GM12878 (cell line): Measurements from ENCODE around the gene ALG12. TPM values are rescaled to one million over a fixed set of nuclear protein-coding genes. Genes with fewer than 3 reads are reported as not detected.

Source experiments
- ATF3 ChIP-seq: IDR thresholded peaks from 2 replicates; pipeline ENCODE4 v1.6.1; 2011; ENCODE audit warnings: low read depth, mild to moderate bottlenecking, low read length, moderate library complexity, borderline replicate concordance; ENCODE audit errors: extremely low read depth
- BCL11A ChIP-seq: IDR thresholded peaks from 2 replicates; pipeline ENCODE4 v1.6.1; 2011; ENCODE audit warnings: low read depth, low read length
- CBX3 ChIP-seq: fragments of 200-600 bp; sonication (generic); IDR thresholded peaks from 2 replicates; pipeline ENCODE4 v1.6.1; 2016; ENCODE audit warnings: low read depth, borderline replicate concordance
- CEBPB ChIP-seq, 2 experiments: fragments of 150-350 bp in 1 of 2; IDR thresholded peaks; 2 replicates each; pipeline ENCODE4 v1.6.1; 2012 to 2014; ENCODE audit warnings: low read depth in 2 of 2, low read length in 2 of 2, borderline replicate concordance in 1 of 2, inconsistent platforms in 1 of 2
- CHD1 ChIP-seq: IDR thresholded peaks from 2 replicates; pipeline ENCODE4 v1.6.1; 2012; ENCODE audit warnings: low read depth, low read length, improper control_type of control experiment
- CREB1 ChIP-seq: IDR thresholded peaks from 2 replicates; pipeline ENCODE4 v1.6.1; 2012; ENCODE audit warnings: low read depth, mild to moderate bottlenecking, inconsistent platforms
- EED ChIP-seq: sonication (generic); IDR thresholded peaks from 2 replicates; pipeline ENCODE4 v1.6.1; 2016; ENCODE audit warnings: antibody characterized with exemption, low read depth
- HDAC6 ChIP-seq: fragments of 200-600 bp; sonication (generic); IDR thresholded peaks from one replicate; pipeline ENCODE4 v1.8.0; 2017; ENCODE audit warnings: antibody characterized with exemption; ENCODE audit not compliant: unreplicated experiment
- IKZF1 ChIP-seq: fragments of 450-650 bp; conservative IDR thresholded peaks from 2 replicates; pipeline ENCODE4 v1.6.1; 2017; ENCODE audit warnings: antibody characterized with exemption, mild to moderate bottlenecking
- IRF3 ChIP-seq: fragments of 450-650 bp; IDR thresholded peaks from 2 replicates; pipeline ENCODE4 v1.6.1; 2014; ENCODE audit warnings: mild to moderate bottlenecking
- LARP7 ChIP-seq: fragments of 450-650 bp; IDR thresholded peaks from 2 replicates; pipeline ENCODE4 v1.6.1; 2017; ENCODE audit warnings: mild to moderate bottlenecking
- MAX ChIP-seq: IDR thresholded peaks from 2 replicates; pipeline ENCODE4 v1.6.1; 2012; ENCODE audit warnings: low read depth, low read length, improper control_type of control experiment
- MLLT1 ChIP-seq: fragments of 450-650 bp; IDR thresholded peaks from 2 replicates; pipeline ENCODE4 v1.6.1; 2016; ENCODE audit warnings: mild to moderate bottlenecking
- MTA3 ChIP-seq: IDR thresholded peaks from 2 replicates; pipeline ENCODE4 v1.6.1; 2012; ENCODE audit warnings: low read length, inconsistent platforms, borderline replicate concordance
- POLR2A ChIP-seq: IDR thresholded peaks from 2 replicates; pipeline ENCODE4 v1.6.1; 2011; ENCODE audit warnings: low read depth, mild to moderate bottlenecking, low read length
- POLR2AphosphoS5 ChIP-seq: IDR thresholded peaks from 2 replicates; pipeline ENCODE4 v1.6.1; 2011; ENCODE audit warnings: mild to moderate bottlenecking, low read length, inconsistent platforms
- RFX5 ChIP-seq: IDR thresholded peaks from 2 replicates; pipeline ENCODE4 v1.6.1; 2011; ENCODE audit warnings: low read depth, low read length, improper control_type of control experiment
- SIX5 ChIP-seq: IDR thresholded peaks from 2 replicates; pipeline ENCODE4 v1.6.1; 2011; ENCODE audit warnings: mild to moderate bottlenecking, low read depth, low read length, moderate library complexity; ENCODE audit not compliant: severe bottlenecking
- SMAD1 ChIP-seq: fragments of 450-650 bp; IDR thresholded peaks from 2 replicates; pipeline ENCODE4 v1.6.1; 2018; ENCODE audit warnings: mild to moderate bottlenecking, low read depth; ENCODE audit not compliant: partially characterized antibody
- SMARCA5 ChIP-seq: fragments of 450-650 bp; IDR thresholded peaks from 2 replicates; pipeline ENCODE4 v1.6.1; 2017; ENCODE audit warnings: mild to moderate bottlenecking
- SUZ12 ChIP-seq: fragments of 200-600 bp; sonication (generic); IDR thresholded peaks from one replicate; pipeline ENCODE4 v1.6.1; 2018; ENCODE audit warnings: antibody characterized with exemption, mild to moderate bottlenecking; ENCODE audit not compliant: unreplicated experiment
- TCF3 ChIP-seq: IDR thresholded peaks from 2 replicates; pipeline ENCODE4 v1.6.1; 2012; ENCODE audit warnings: low read depth, mild to moderate bottlenecking, low read length, borderline replicate concordance; ENCODE audit not compliant: insufficient read depth
- WRNIP1 ChIP-seq: IDR thresholded peaks from 2 replicates; pipeline ENCODE4 v1.6.1; 2011; ENCODE audit warnings: low read depth, low read length, improper control_type of control experiment, borderline replicate concordance
- YY1 ChIP-seq: IDR thresholded peaks from 2 replicates; pipeline ENCODE4 v1.6.1; 2011; ENCODE audit warnings: low read depth, mild to moderate bottlenecking, low read length
- ZBTB4 ChIP-seq: fragments of 450-650 bp; formaldehyde crosslinking; IDR thresholded peaks from 2 replicates; pipeline ENCODE4 v1.4.0; 2022; ENCODE audit warnings: mild to moderate bottlenecking, moderate library complexity
- ZNF207 ChIP-seq: fragments of 450-650 bp; IDR thresholded peaks from 2 replicates; pipeline ENCODE4 v1.6.1; 2014; ENCODE audit warnings: antibody characterized with exemption, mild to moderate bottlenecking, borderline replicate concordance
- ZSCAN29 ChIP-seq: fragments of 450-650 bp; IDR thresholded peaks from 2 replicates; pipeline ENCODE4 v1.6.1; 2017; ENCODE audit warnings: mild to moderate bottlenecking, moderate library complexity
- ZZZ3 ChIP-seq: IDR thresholded peaks from 2 replicates; pipeline ENCODE4 v1.6.1; 2011; ENCODE audit warnings: low read depth; ENCODE audit not compliant: control insufficient read depth, insufficient read length
- polyA plus RNA-seq, 11 experiments: library from polyadenylated mRNA; depleted of rRNA in 4 of 11; unstranded in 6 of 11; stranded (reverse) in 5 of 11; fragments of >200 nt; fragmentation: Nextera tagmentation in 4 of 11; fragmentation: Illumina TruSeq in 1 of 11; extraction: Ambion mirVana in 4 of 11; extraction: Trizol in 1 of 11; gene quantifications; 1 replicate in 1 of 11; 2 replicates in 10 of 11; pipeline versions ENCODE4 v1.2.1 to v1.2.3, GENCODE V29; 2011 to 2016; ENCODE audit warnings: inconsistent platforms in 2 of 11, missing spikeins in 2 of 11, low read depth in 1 of 11
- total RNA-seq, 4 experiments: library from RNA; depleted of rRNA in 3 of 4; stranded (reverse); fragments of >200 nt in 3 of 4; fragmentation: Illumina TruSeq in 1 of 4; extraction: Trizol in 1 of 4; gene quantifications; 2 replicates each; pipeline versions ENCODE4 v1.2.1 to v1.2.3, GENCODE V29; 2013 to 2021

Gene ALG12
- total and polyA plus RNA-seq, 10 of the 15 experiments (the other 5 are each of a cell fraction or from before 2014, with no cell fraction given), result 0.22 to 23.4 (median 6.6) TPM

- TF ChIP-seq ZBTB4 (CRISPR knock-in tag) (no peak), MTA3 (no peak), CHD1 (no peak), ATF3 (no peak), LARP7 (0 out of 2 replicates have a peak, but pooled peaks have one; percentile 70), POLR2AphosphoS5 (0 out of 2 replicates have a peak, but pooled peaks have one; percentile 58), WRNIP1 (no peak), SIX5 (no peak), CBX3 (no peak), POLR2A (peak; percentile 84), SMARCA5 (0 out of 2 replicates have a peak, but pooled peaks have one; percentile 31), ZZZ3 (no peak), CEBPB (IDR thresholded peaks at IDR 0.05; ENCODE audit: borderline replicate concordance in 1 of 2, low read depth in 2 of 2, low read length in 2 of 2) (no peak), TCF3 (no peak), ZSCAN29 (peak; percentile 96), ZNF207 (peak; percentile 67; the same call in 1 of the 2 replicates), RFX5 (no peak), MLLT1 (peak; percentile 91), SMAD1 (peak; percentile 39), HDAC6 (peak; percentile 34), SUZ12 (no peak), BCL11A (no peak), IRF3 (no peak), EED (no peak), YY1 (0 out of 2 replicates have a peak, but pooled peaks have one; percentile 4), CREB1 (no peak), IKZF1 (no peak), MAX (no peak)
These were observed 43.4 kb upstream of the ALG12 start (continued) for GRCh38 chr22:49961601-49962011.
